HepG2 (cell line): ENCODE measurements around the gene CA14. TPM values are rescaled to one million over a fixed set of nuclear protein-coding genes. Genes with fewer than 3 reads are reported as not detected.
A peak's percentile ranks its signal among the peaks of the same experiment; 100 is the strongest.

ENCODE experiments used
- CSRNP1 ChIP-seq: sonication (generic); formaldehyde crosslinking; IDR thresholded peaks from 2 replicates; pipeline ENCODE4 v1.8.1; 2023; ENCODE audit warnings: mild to moderate bottlenecking, missing genetic modification reagents
- HNRNPL ChIP-seq: fragments of 200-400 bp; formaldehyde crosslinking; IDR thresholded peaks from 2 replicates; pipeline ENCODE4 v1.6.1; 2017; ENCODE audit warnings: mild to moderate bottlenecking, low read depth, low read length
- HNRNPLL ChIP-seq: fragments of 200-400 bp; formaldehyde crosslinking; IDR thresholded peaks from 2 replicates; pipeline ENCODE4 v1.6.1; 2017; ENCODE audit warnings: mild to moderate bottlenecking, low read depth, low read length; ENCODE audit not compliant: poor library complexity, severe bottlenecking
- MED13 ChIP-seq: sonication (generic); formaldehyde crosslinking; IDR thresholded peaks from 2 replicates; pipeline ENCODE4 v1.5.0; 2020; ENCODE audit warnings: missing genetic modification reagents
- MEIS2 ChIP-seq: sonication (generic); formaldehyde crosslinking; IDR thresholded peaks from 2 replicates; pipeline ENCODE4 v1.9.0; 2021; ENCODE audit warnings: mild to moderate bottlenecking, missing genetic modification reagents
- NONO ChIP-seq, 2 experiments: fragments of 450-650 bp in 1 of 2; sonication (generic) in 1 of 2; formaldehyde crosslinking in 1 of 2; IDR thresholded peaks in 1 of 2; conservative IDR thresholded peaks in 1 of 2; 2 replicates each; pipeline versions ENCODE4 v1.6.1 to v1.8.0; 2017 to 2022; ENCODE audit warnings: mild to moderate bottlenecking in 1 of 2, missing genetic modification reagents in 1 of 2, moderate library complexity in 1 of 2
- POLR2AphosphoS2 ChIP-seq: IDR thresholded peaks from 2 replicates; pipeline ENCODE4 v1.6.1; 2011; ENCODE audit warnings: low read depth, low read length, improper control_type of control experiment
- POLR2G ChIP-seq: fragments of 200-400 bp; formaldehyde crosslinking; IDR thresholded peaks from 2 replicates; pipeline ENCODE4 v1.6.1; 2018; ENCODE audit warnings: mild to moderate bottlenecking, low read depth, low read length, moderate library complexity
- REXO4 ChIP-seq: sonication (generic); formaldehyde crosslinking; IDR thresholded peaks from 2 replicates; pipeline ENCODE4 v1.8.0; 2022; ENCODE audit warnings: missing genetic modification reagents, mild to moderate bottlenecking, borderline replicate concordance
- SIN3A ChIP-seq: IDR thresholded peaks from 2 replicates; pipeline ENCODE4 v1.6.1; 2011; ENCODE audit warnings: low read depth, mild to moderate bottlenecking, control low read depth, low read length, borderline replicate concordance
- SMARCE1 ChIP-seq: fragments of 450-650 bp; IDR thresholded peaks from 2 replicates; pipeline ENCODE4 v1.6.1; 2017; ENCODE audit warnings: borderline replicate concordance
- SNRNP70 ChIP-seq: fragments of 200-400 bp; formaldehyde crosslinking; IDR thresholded peaks from 2 replicates; pipeline ENCODE4 v1.6.1; 2017; ENCODE audit warnings: mild to moderate bottlenecking, low read depth, low read length, moderate library complexity
- THAP11 ChIP-seq: IDR thresholded peaks from 2 replicates; pipeline ENCODE4 v1.6.1; 2016; ENCODE audit warnings: missing biosample characterization, missing genetic modification reagents
- TP53 ChIP-seq: sonication (generic); formaldehyde crosslinking; conservative IDR thresholded peaks from 2 replicates; pipeline ENCODE4 v1.4.0; 2020; ENCODE audit warnings: missing genetic modification reagents
- ZNF121 ChIP-seq: sonication (generic); formaldehyde crosslinking; IDR thresholded peaks from 2 replicates; pipeline ENCODE4 v1.5.0; 2020; ENCODE audit warnings: mild to moderate bottlenecking, missing genetic modification reagents
- ZNF234 ChIP-seq: sonication (generic); formaldehyde crosslinking; conservative IDR thresholded peaks from 2 replicates; pipeline ENCODE4 v1.5.1; 2020; ENCODE audit warnings: mild to moderate bottlenecking, missing genetic modification reagents
- ZNF572 ChIP-seq: sonication (generic); formaldehyde crosslinking; IDR thresholded peaks from 2 replicates; pipeline ENCODE4 v1.5.1; 2020; ENCODE audit warnings: mild to moderate bottlenecking, missing genetic modification reagents
- ZNF761 ChIP-seq: sonication (generic); formaldehyde crosslinking; conservative IDR thresholded peaks from 2 replicates; pipeline ENCODE4 v1.4.0; 2020; ENCODE audit warnings: mild to moderate bottlenecking, missing genetic modification reagents
- ZNF766 ChIP-seq: sonication (generic); formaldehyde crosslinking; IDR thresholded peaks from 2 replicates; pipeline ENCODE4 v1.5.0; 2020; ENCODE audit warnings: missing genetic modification reagents, borderline replicate concordance
- ZNF841 ChIP-seq: sonication (generic); formaldehyde crosslinking; IDR thresholded peaks from 2 replicates; pipeline ENCODE4 v1.8.1; 2023; ENCODE audit warnings: missing genetic modification reagents, borderline replicate concordance
- polyA plus RNA-seq, 8 experiments: library from polyadenylated mRNA; depleted of rRNA in 3 of 8; stranded (reverse) in 7 of 8; unstranded in 1 of 8; fragments of >200 nt; fragmentation: Illumina TruSeq in 4 of 8; extraction: Trizol in 4 of 8; gene quantifications; 2 replicates each; pipeline versions ENCODE4 v1.2.1 to v1.2.3, GENCODE V29; 2011 to 2016; ENCODE audit warnings: low read depth in 4 of 8, missing spikeins in 1 of 8, mixed read lengths in 1 of 8; ENCODE audit not compliant: insufficient read depth in 1 of 8
- total RNA-seq, 5 experiments: library from RNA; depleted of rRNA; stranded (reverse); fragments of >200 nt; fragmentation: Illumina TruSeq; extraction: Trizol; gene quantifications; 2 replicates each; pipeline ENCODE4 v1.2.3, GENCODE V29; 2016; ENCODE audit warnings: low read depth in 1 of 5
- TF ChIP-seq, protein P1 (sequence below): sonication (generic); formaldehyde crosslinking; IDR thresholded peaks from 2 replicates; pipeline ENCODE4 v1.4.0; 2020; ENCODE audit warnings: missing genetic modification reagents, mild to moderate bottlenecking, borderline replicate concordance
- TF ChIP-seq, protein P2 (sequence below): sonication (generic); formaldehyde crosslinking; IDR thresholded peaks from 2 replicates; pipeline ENCODE4 v1.9.0; 2021; ENCODE audit warnings: missing genetic modification reagents, mild to moderate bottlenecking, borderline replicate concordance
- TF ChIP-seq, protein P3 (sequence below): IDR thresholded peaks from 2 replicates; pipeline ENCODE4 v1.6.1; 2012; ENCODE audit warnings: inconsistent platforms

CA14 gene
- total and polyA plus RNA-seq, 2 of the 13 experiments (the other 11 are each of a cell fraction or from before 2014, with no cell fraction given) = 2.4 to 8.5 TPM

DNA sequence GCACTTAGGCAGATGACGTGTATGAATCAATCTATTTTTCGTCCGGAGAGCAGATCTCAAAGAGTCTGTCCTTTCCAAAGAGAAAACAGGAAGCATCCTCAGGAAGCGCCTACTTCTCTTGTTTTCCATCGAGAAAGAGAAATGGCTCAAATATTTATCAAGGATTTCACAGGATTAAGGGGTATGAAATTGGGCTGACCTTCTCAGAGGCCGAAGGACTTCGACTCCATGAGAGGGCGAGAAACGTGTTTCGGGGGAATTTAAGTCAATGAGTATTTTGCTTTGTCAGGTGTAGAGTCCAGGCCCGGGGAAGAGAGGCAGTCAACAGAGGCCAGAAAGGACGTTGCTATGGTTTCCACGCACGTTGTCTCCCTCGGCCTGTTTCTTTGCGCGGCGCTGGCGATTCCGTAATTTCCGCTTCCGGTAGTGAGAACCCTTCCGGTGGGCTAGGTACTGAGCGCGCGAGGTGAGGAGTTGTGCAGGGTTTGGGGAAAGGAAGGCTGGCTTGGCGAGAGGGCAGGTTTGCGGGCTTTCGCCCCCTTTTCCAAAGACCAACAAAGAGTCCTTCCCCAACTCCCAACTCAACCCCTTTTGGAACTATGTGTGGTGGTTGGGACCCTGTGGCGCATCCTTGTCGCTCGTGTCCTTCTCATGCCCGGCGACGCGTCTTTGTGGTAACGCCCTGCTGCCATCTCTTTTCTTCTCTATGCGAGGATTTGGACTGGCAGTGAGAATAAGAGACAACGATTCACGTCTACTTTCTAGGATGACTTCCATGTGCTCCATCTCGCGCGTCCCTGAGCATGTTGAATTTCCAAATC, 36.1 kb downstream of the CA14 start, which contains the start of gene MRPS21 (continued):
- TF ChIP-seq, protein P1, sequence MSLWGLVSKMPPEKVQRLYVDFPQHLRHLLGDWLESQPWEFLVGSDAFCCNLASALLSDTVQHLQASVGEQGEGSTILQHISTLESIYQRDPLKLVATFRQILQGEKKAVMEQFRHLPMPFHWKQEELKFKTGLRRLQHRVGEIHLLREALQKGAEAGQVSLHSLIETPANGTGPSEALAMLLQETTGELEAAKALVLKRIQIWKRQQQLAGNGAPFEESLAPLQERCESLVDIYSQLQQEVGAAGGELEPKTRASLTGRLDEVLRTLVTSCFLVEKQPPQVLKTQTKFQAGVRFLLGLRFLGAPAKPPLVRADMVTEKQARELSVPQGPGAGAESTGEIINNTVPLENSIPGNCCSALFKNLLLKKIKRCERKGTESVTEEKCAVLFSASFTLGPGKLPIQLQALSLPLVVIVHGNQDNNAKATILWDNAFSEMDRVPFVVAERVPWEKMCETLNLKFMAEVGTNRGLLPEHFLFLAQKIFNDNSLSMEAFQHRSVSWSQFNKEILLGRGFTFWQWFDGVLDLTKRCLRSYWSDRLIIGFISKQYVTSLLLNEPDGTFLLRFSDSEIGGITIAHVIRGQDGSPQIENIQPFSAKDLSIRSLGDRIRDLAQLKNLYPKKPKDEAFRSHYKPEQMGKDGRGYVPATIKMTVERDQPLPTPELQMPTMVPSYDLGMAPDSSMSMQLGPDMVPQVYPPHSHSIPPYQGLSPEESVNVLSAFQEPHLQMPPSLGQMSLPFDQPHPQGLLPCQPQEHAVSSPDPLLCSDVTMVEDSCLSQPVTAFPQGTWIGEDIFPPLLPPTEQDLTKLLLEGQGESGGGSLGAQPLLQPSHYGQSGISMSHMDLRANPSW (CRISPR knock-in tag) = peak; percentile 31; the same call in 1 of the 2 replicates
- no peak for TF ChIP-seq SNRNP70
- no peak for TF ChIP-seq ZNF766
- no peak for TF ChIP-seq ZNF841 (CRISPR knock-in tag)
- no peak for TF ChIP-seq ZNF572 (CRISPR knock-in tag)
- TF ChIP-seq THAP11 (CRISPR knock-in tag) = peak; percentile 93
- TF ChIP-seq POLR2AphosphoS2 = no peak
- TF ChIP-seq, protein P2, sequence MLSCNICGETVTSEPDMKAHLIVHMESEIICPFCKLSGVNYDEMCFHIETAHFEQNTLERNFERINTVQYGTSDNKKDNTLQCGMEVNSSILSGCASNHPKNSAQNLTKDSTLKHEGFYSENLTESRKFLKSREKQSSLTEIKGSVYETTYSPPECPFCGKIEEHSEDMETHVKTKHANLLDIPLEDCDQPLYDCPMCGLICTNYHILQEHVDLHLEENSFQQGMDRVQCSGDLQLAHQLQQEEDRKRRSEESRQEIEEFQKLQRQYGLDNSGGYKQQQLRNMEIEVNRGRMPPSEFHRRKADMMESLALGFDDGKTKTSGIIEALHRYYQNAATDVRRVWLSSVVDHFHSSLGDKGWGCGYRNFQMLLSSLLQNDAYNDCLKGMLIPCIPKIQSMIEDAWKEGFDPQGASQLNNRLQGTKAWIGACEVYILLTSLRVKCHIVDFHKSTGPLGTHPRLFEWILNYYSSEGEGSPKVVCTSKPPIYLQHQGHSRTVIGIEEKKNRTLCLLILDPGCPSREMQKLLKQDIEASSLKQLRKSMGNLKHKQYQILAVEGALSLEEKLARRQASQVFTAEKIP (CRISPR knock-in tag) = no peak
- TF ChIP-seq POLR2G = peak; percentile 97
- TF ChIP-seq NONO (IDR thresholded peaks at IDR 0.05) = no peak
- TF ChIP-seq NONO (CRISPR knock-in tag; conservative IDR thresholded peaks at IDR 0.05) = 0 out of 2 replicates have a peak, but pooled peaks have one; percentile 45
- no peak for TF ChIP-seq REXO4 (CRISPR knock-in tag)
- peak; percentile 92 for TF ChIP-seq HNRNPLL
- TF ChIP-seq TP53 (CRISPR knock-in tag) = no peak; the same call in 1 of the 2 replicates
- TF ChIP-seq SMARCE1 = no peak
- TF ChIP-seq SIN3A = peak; percentile 92
- no peak for TF ChIP-seq ZNF234 (CRISPR knock-in tag)
- TF ChIP-seq ZNF121 (CRISPR knock-in tag) = no peak
- no peak for TF ChIP-seq ZNF761 (CRISPR knock-in tag)
- TF ChIP-seq MEIS2 (CRISPR knock-in tag) = peak; percentile 51; the same call in 1 of the 2 replicates
- peak; percentile 54; the same call in 1 of the 2 replicates for TF ChIP-seq CSRNP1 (CRISPR knock-in tag)
- TF ChIP-seq, protein P3, sequence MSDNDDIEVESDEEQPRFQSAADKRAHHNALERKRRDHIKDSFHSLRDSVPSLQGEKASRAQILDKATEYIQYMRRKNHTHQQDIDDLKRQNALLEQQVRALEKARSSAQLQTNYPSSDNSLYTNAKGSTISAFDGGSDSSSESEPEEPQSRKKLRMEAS = peak; percentile 97
- 0 out of 2 replicates have a peak, but pooled peaks have one; percentile 34 for TF ChIP-seq HNRNPL
- TF ChIP-seq MED13 = no peak
